K562 (cell line): Measurements from ENCODE around the gene SLC30A9. TPM values are rescaled to one million over a fixed set of nuclear protein-coding genes. Genes with fewer than 3 reads are reported as not detected.
A peak's percentile ranks its signal among the peaks of the same experiment; 100 is the strongest.

Experiments
- ATAC-seq: fragments of 200-7000 bp; cut with Tn5 transposase; 3 replicates; pipeline ENCODE4 v1.9.1; 2020; ENCODE audit warnings: moderate library complexity
- BruUV-seq: library from RNA; stranded (reverse); fragments of 400-500 nt; replicated peaks from 2 replicates; lab custom pipeline; 2021; lab: Mats Ljungman, UMichigan
- CTCF ChIA-PET: fragments of 300-600 bp; formaldehyde crosslinking; extraction: SDS; loops from one replicate; lab custom pipeline; 2021; ENCODE audit warnings: low intra/inter-chr PET ratio; lab: Yijun Ruan, JAX
- POLR2A ChIA-PET: fragments of 300-600, 350-650 bp; sonication (Branson Sonifier 250); formaldehyde crosslinking; extraction: SDS; loops from one replicate; lab custom pipeline; 2021; ENCODE audit warnings: antibody characterized with exemption, inconsistent platforms; lab: Yijun Ruan, JAX
- DNase-seq, 4 experiments: peaks; one replicate each; pipeline versions ENCODE4 v3.0.0 to v3.0.0-alpha.2; 2011 to 2018; ENCODE audit warnings: low spot score in 3 of 4, mixed read lengths in 3 of 4; ENCODE audit errors: extremely low read depth in 1 of 4
- FAIRE-seq: peaks from 2 replicates; lab custom pipeline; 2011; peaks lifted over from hg19 to GRCh38; lab: Jason Lieb, UNC
- H2AFZ ChIP-seq: 2 replicates; pipeline ENCODE4 v1.6.0; 2011; ENCODE audit warnings: low read depth, low read length, control low read depth, inconsistent platforms
- H3K27ac ChIP-seq: fragments of 200-600 bp; 3 replicates; pipeline ENCODE4 v1.8.0; 2011; ENCODE audit warnings: low read depth, mild to moderate bottlenecking, control low read depth, inconsistent platforms, low read length, moderate library complexity, mixed read lengths; ENCODE audit errors: extremely low read depth
- H3K27me3 ChIP-seq, 2 experiments: fragments of 300-600 bp in 1 of 2; 2 replicates in 1 of 2; 3 replicates in 1 of 2; pipeline versions ENCODE4 v1.6.0 to v1.8.0; 2011; ENCODE audit warnings: inconsistent platforms in 2 of 2, low read length in 2 of 2, mild to moderate bottlenecking in 1 of 2, mixed read lengths in 1 of 2, moderate library complexity in 1 of 2; ENCODE audit not compliant: control insufficient read depth in 2 of 2, insufficient read depth in 2 of 2
- H3K36me3 ChIP-seq: fragments of 300-600 bp; 3 replicates; pipeline ENCODE4 v1.8.0; 2011; ENCODE audit warnings: mild to moderate bottlenecking, low read length, inconsistent platforms; ENCODE audit not compliant: control insufficient read depth, insufficient read depth
- H3K4me1 ChIP-seq, 2 experiments: fragments of 200-600 bp in 1 of 2; replicated peaks in 1 of 2; 2 replicates in 1 of 2; 3 replicates in 1 of 2; pipeline versions ENCODE4 v1.5.1 to v1.8.0; 2011; ENCODE audit warnings: inconsistent platforms in 2 of 2, low read length in 2 of 2, mild to moderate bottlenecking in 1 of 2, mixed read lengths in 1 of 2, moderate library complexity in 1 of 2; ENCODE audit not compliant: control insufficient read depth in 2 of 2, insufficient read depth in 2 of 2
- H3K4me2 ChIP-seq: 2 replicates; pipeline ENCODE4 v1.6.1; 2011; ENCODE audit warnings: low read length, control low read depth, inconsistent platforms, mixed read lengths; ENCODE audit not compliant: insufficient read depth
- H3K4me3 ChIP-seq: fragments of 200-600 bp; sonication (generic), shearing (Covaris generic); 2 replicates; pipeline ENCODE4 v1.5.1; 2016; ENCODE audit warnings: control low read depth, inconsistent platforms
- H3K79me2 ChIP-seq: fragments of 200-600 bp; 3 replicates; pipeline ENCODE4 v1.8.0; 2011; ENCODE audit warnings: low read length, inconsistent platforms; ENCODE audit not compliant: control insufficient read depth, insufficient read depth
- H3K9ac ChIP-seq, 2 experiments: 2 replicates each; pipeline versions ENCODE4 v1.6.0 to v1.6.1; 2011; ENCODE audit warnings: low read depth in 2 of 2, low read length in 2 of 2, control low read depth in 1 of 2, inconsistent platforms in 1 of 2, mild to moderate bottlenecking in 1 of 2, mixed read lengths in 1 of 2; ENCODE audit not compliant: insufficient read depth in 1 of 2
- H3K9me1 ChIP-seq: one replicate; pipeline ENCODE4 v1.6.0; 2011; ENCODE audit warnings: inconsistent platforms, mild to moderate bottlenecking, low read length, moderate library complexity; ENCODE audit not compliant: control insufficient read depth, insufficient read depth
- H3K9me3 ChIP-seq: replicated peaks from 2 replicates; pipeline ENCODE4 v1.5.1; 2011; ENCODE audit warnings: low read depth, low read length, inconsistent platforms; ENCODE audit not compliant: control insufficient read depth, insufficient read depth
- H4K20me1 ChIP-seq: replicated peaks from 2 replicates; pipeline ENCODE4 v1.6.1; 2011; ENCODE audit warnings: low read length, inconsistent platforms, mixed read lengths; ENCODE audit not compliant: control insufficient read depth, insufficient read depth
- BCL6 ChIP-seq: fragments of 250-450 bp; sonication (Bioruptor Pico); IDR thresholded peaks from 2 replicates; pipeline ENCODE4 v1.4.0; 2020
- NFYB ChIP-seq: IDR thresholded peaks from 2 replicates; pipeline ENCODE4 v1.6.1; 2011; ENCODE audit warnings: mild to moderate bottlenecking, moderate library complexity; ENCODE audit not compliant: insufficient read length; ENCODE audit errors: extremely low read depth
- RFX1 ChIP-seq: fragments of 450-650 bp; IDR thresholded peaks from 2 replicates; pipeline ENCODE4 v1.6.1; 2016; ENCODE audit warnings: mild to moderate bottlenecking, moderate library complexity
- SNRNP70 ChIP-seq: fragments of 200-400 bp; formaldehyde crosslinking; optimal IDR thresholded peaks from 2 replicates; pipeline ENCODE3; 2017; ENCODE audit warnings: low read depth, low read length
- SP2 ChIP-seq: IDR thresholded peaks from 2 replicates; pipeline ENCODE4 v1.6.1; 2011; ENCODE audit warnings: mild to moderate bottlenecking, low read depth, low read length, moderate library complexity; ENCODE audit not compliant: poor library complexity, severe bottlenecking; ENCODE audit errors: extremely low read depth
- TAF9B ChIP-seq: fragments of 450-650 bp; IDR thresholded peaks from 2 replicates; pipeline ENCODE4 v1.6.1; 2018; ENCODE audit warnings: mild to moderate bottlenecking; ENCODE audit not compliant: partially characterized antibody
- ZNF764 ChIP-seq: fragments of 250-450 bp; sonication (Bioruptor Pico); IDR thresholded peaks from 2 replicates; pipeline ENCODE4 v1.4.0; 2020; ENCODE audit warnings: low read depth, mild to moderate bottlenecking, moderate library complexity
- WGBS: fragments of 100-300 bp; shearing (Covaris generic); methylation state at CpG from one replicate; pipeline ENCODE4 v1.1.6; 2016; ENCODE audit warnings: low coverage, mixed read lengths; ENCODE audit not compliant: insufficient coverage; ENCODE audit errors: missing lambda C conversion rate; 5-methylcytosine and 5-hydroxymethylcytosine counted together
- in situ Hi-C: fragments of 300-500 bp; cut with MboI; formaldehyde crosslinking; loops from 4 replicates; pipeline ENCODE4 v1.15.0; 2018; ENCODE audit warnings: inconsistent platforms, mixed read lengths
- intact Hi-C: fragments of 100-400 bp; cut with micrococcal nuclease; formaldehyde crosslinking; loops from 2 replicates; pipeline ENCODE4 v1.14.2; 2022
- polyA plus RNA-seq, 8 experiments: library from polyadenylated mRNA; depleted of rRNA in 4 of 8; stranded (reverse) in 5 of 8; unstranded in 3 of 8; fragments of >200 nt; fragmentation: Nextera tagmentation in 2 of 8; fragmentation: Illumina TruSeq in 1 of 8; extraction: Ambion mirVana in 2 of 8; extraction: Trizol in 1 of 8; gene quantifications; 2 replicates each; pipeline versions ENCODE4 v1.2.1 to v1.2.3, GENCODE V29; 2011 to 2014; ENCODE audit warnings: inconsistent platforms in 1 of 8, missing spikeins in 1 of 8
- total RNA-seq, 7 experiments: library from RNA; depleted of rRNA in 6 of 7; stranded (reverse); fragments of >200 nt in 6 of 7; fragmentation: Illumina TruSeq in 2 of 7; extraction: Trizol in 2 of 7; gene quantifications; 2 replicates each; pipeline versions ENCODE4 v1.2.1 to v1.2.3, GENCODE V29; 2011 to 2021; ENCODE audit warnings: low replicate concordance in 1 of 7
- TF ChIP-seq, protein P1 (sequence below): fragments of 250-450 bp; sonication (Bioruptor Pico); IDR thresholded peaks from 2 replicates; pipeline ENCODE4 v1.4.0; 2020; ENCODE audit warnings: mild to moderate bottlenecking, moderate library complexity, borderline replicate concordance

SLC30A9 gene
- total and polyA plus RNA-seq, 9 of the 15 experiments (the other 6 are each of a cell fraction or from before 2014, with no cell fraction given): 14.7 to 73.5 (median 51.6) TPM

DNA sequence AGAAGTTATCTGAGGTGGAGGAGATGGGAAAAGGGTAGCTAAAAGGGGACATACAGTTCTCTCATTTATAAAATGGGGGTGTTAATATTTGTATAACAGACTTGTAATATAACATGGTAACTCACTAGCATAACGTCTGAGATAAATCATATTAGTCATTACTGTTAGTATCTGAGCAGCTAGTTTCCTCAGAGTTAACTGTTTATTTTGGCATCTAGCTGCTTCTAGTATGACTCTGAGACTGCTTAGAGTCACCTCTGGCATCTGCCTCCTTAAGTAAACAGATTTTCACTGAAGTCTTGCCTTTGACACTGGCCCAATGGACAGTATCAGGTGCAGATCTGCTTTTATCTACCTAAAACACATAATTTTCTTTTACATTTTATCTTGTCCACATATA, 58.1 kb downstream of the SLC30A9 start (continued):
- no peak for TF ChIP-seq SNRNP70
- no peak for TF ChIP-seq BCL6 (CRISPR knock-in tag)
- TF ChIP-seq ZNF764 (CRISPR knock-in tag): no peak
- no peak for TF ChIP-seq NFYB
- no peak for TF ChIP-seq SP2

DNA sequence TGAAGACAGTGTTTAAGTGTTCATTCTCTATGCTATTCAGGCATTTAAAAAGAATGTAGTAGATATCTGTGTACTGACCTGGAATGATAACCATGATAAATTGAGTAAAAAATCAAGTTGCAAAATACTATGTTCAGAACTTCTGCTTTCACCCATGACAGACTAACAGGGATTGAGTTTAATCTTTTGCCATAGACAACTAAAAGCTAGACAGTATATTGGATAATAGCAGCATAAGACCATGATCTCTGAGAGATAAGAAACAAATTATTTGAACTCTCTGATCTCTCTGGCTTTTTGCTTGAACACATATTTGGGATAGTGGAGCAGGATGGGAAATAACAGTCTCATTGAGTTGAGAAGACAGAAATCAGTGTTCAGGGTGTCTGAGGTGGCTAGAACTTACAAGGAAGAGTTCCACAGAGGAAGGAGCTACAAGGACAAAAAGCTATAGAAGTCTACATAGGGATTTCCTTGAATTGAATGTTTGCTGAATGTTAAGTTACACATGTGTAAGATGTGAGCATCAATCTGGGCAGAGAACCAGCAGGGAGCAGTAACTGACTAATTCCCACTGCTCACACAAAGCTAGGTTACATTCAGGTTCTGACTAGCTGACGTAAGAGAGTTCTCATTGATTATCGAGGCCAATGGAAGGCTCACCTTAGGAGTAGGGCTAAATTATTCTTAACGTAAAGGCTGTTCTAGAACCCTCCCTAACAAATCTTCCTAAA, 60.4 kb downstream of the SLC30A9 start:
- H3K9me1 ChIP-seq: no peaks in the 10 kb centered on the region
- no peak overlapping the region for H3K4me2 ChIP-seq
- intact Hi-C loops: no loop called here
- H3K27ac ChIP-seq: no peak overlapping the region
- ChIA-PET POLR2A (interaction anchor here (0.9 kb wide), 1 partner anchor 38 kb away, joined by 3 read pairs; no protein-coding TSS in a partner anchor), CTCF (no interaction called here)
- no peaks in the 10 kb centered on the region; the same call in 1 of the 2 replicates for H3K9me3 ChIP-seq
- H3K79me2 ChIP-seq: no peaks in the 10 kb centered on the region
- no TSS peak for BruUV-seq
- ATAC-seq (no peak), FAIRE-seq (peak; percentile 64), DNase-seq (no peak)
- no peaks in the 10 kb centered on the region for H3K4me1 ChIP-seq
- no peak overlapping the region for H2AFZ ChIP-seq
- H3K36me3 ChIP-seq: peaks cover 39% of the 10 kb centered on the region; the same call in 2 of the 3 replicates
- H3K9ac ChIP-seq: no peak overlapping the region
- H3K4me3 ChIP-seq: no peak overlapping the region
- in situ Hi-C loops: no loop called here
- no peaks in the 10 kb centered on the region for H4K20me1 ChIP-seq
- WGBS: 96% methylated on average over 3 of the region's 3 CpGs
- TF ChIP-seq, protein P1, sequence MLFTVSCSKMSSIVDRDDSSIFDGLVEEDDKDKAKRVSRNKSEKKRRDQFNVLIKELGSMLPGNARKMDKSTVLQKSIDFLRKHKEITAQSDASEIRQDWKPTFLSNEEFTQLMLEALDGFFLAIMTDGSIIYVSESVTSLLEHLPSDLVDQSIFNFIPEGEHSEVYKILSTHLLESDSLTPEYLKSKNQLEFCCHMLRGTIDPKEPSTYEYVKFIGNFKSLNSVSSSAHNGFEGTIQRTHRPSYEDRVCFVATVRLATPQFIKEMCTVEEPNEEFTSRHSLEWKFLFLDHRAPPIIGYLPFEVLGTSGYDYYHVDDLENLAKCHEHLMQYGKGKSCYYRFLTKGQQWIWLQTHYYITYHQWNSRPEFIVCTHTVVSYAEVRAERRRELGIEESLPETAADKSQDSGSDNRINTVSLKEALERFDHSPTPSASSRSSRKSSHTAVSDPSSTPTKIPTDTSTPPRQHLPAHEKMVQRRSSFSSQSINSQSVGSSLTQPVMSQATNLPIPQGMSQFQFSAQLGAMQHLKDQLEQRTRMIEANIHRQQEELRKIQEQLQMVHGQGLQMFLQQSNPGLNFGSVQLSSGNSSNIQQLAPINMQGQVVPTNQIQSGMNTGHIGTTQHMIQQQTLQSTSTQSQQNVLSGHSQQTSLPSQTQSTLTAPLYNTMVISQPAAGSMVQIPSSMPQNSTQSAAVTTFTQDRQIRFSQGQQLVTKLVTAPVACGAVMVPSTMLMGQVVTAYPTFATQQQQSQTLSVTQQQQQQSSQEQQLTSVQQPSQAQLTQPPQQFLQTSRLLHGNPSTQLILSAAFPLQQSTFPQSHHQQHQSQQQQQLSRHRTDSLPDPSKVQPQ (CRISPR knock-in tag): no peak
- TF ChIP-seq RFX1 (no peak), TAF9B (no peak)
- H3K27me3 ChIP-seq: no peaks in the 10 kb centered on the region
